ENCODE measurements around the gene SLC39A13.

DNA sequence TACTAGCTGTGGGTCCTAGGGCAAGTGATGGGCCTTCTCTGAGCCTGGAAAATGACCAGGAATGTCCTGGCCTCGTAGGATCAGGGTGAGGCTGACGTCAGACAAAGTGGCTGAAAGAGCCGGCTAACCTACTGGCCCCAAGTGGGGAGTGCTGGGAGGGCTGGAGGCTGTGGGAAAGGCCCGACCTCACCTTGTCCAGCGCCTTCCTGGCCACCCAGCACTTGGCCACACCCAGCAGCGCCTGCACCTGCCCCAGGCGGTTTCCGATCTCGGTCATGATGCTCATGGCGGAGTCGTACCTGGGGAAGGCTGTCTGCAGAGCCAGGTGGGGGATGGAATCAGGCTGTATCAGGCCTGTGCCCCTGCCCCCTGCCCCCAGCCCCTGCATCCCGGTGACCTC lies 33.0 kb downstream of the SLC39A13 start:
- TF ChIP-seq, protein P1, sequence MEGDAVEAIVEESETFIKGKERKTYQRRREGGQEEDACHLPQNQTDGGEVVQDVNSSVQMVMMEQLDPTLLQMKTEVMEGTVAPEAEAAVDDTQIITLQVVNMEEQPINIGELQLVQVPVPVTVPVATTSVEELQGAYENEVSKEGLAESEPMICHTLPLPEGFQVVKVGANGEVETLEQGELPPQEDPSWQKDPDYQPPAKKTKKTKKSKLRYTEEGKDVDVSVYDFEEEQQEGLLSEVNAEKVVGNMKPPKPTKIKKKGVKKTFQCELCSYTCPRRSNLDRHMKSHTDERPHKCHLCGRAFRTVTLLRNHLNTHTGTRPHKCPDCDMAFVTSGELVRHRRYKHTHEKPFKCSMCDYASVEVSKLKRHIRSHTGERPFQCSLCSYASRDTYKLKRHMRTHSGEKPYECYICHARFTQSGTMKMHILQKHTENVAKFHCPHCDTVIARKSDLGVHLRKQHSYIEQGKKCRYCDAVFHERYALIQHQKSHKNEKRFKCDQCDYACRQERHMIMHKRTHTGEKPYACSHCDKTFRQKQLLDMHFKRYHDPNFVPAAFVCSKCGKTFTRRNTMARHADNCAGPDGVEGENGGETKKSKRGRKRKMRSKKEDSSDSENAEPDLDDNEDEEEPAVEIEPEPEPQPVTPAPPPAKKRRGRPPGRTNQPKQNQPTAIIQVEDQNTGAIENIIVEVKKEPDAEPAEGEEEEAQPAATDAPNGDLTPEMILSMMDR (conservative IDR thresholded peaks at IDR 0.05; ENCODE audit: low read depth, low read length): no peak
- TF ChIP-seq EZH2 (IDR thresholded peaks at IDR 0.05; ENCODE audit: low read length, unreplicated experiment) (no peak), EZH2phosphoT487 (IDR thresholded peaks at IDR 0.05; ENCODE audit: borderline replicate concordance, low read length) (no peak)
